Brain pericyte (primary cell): ENCODE data around the gene ALG3.

Experiments
- DNase-seq: peaks from one replicate; pipeline ENCODE4 v3.0.0-alpha.2; 2012; ENCODE audit warnings: low read depth, low spot score

The ALG3 gene

GRCh38 chr3:184259878-184260723, 11.3 kb upstream of the ALG3 start:
- DNase-seq = no peak

DNA sequence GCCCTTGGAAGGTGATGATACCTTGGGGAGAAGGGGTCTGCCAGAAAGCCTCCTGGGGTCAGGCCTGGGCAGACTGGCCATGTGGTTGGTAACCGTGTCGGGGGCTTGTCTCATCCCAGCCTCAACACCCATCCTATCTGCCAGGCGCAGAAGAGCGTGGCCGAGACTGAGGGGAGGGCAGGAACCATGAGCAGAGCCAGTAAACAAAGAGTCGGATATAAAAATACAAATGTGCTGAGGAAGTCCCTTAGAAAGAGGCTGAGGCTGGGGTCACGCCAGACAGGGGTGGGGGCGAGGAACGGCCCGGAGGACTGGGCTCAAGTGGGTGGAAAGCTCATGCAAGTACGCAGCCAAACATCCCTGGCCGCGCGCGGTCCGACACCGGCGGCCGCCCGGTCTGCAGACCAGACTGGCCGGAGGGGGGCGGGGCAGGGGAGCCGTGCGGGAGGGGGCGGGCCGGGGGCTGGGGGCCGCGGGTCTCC, 10.7 kb upstream of the ALG3 start:
- DNase-seq = no peak

- no peak for DNase-seq
Observed at GRCh38 chr3:184258926-184259325, 10.2 kb upstream of the ALG3 start.

- no peak for DNase-seq
Observed at GRCh38 chr3:184257083-184257915, 8.5 kb upstream of the ALG3 start.

DNA sequence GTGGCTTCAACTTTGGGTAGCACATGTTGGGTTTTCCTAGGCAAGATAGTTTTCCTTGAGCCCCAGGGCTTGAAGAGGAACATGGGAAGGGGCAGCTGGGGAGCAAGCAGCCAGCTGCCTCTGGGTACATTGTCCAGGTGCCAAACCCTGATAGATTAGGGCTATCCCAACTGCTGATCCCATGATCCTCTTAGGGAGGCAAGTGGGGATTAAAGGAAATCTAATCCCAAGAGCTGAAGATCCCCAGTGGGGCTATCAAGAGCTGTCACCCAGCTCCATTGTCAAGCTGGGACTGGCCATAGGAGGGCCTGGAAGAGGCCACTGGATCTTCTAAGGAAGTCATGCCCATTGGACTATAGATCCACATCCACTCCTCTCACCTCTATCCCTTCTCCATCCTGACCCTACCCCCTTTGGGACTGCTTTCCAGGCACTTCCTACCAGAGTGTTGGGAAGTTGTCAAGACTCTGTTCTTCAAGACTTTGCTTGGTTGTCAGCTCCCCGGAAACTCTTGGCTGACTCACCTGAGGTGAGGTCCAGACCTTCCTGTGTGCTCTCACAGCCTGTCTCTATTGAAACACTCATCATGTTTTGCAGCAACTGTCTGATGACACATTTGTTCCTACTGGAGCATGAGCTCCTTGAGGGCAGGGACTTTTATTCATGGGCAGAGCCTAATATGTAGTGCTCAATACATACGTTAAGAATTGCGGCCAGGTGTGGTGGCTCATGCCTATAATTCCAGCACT, 6.7 kb upstream of the ALG3 start:
- no peak for DNase-seq

DNA sequence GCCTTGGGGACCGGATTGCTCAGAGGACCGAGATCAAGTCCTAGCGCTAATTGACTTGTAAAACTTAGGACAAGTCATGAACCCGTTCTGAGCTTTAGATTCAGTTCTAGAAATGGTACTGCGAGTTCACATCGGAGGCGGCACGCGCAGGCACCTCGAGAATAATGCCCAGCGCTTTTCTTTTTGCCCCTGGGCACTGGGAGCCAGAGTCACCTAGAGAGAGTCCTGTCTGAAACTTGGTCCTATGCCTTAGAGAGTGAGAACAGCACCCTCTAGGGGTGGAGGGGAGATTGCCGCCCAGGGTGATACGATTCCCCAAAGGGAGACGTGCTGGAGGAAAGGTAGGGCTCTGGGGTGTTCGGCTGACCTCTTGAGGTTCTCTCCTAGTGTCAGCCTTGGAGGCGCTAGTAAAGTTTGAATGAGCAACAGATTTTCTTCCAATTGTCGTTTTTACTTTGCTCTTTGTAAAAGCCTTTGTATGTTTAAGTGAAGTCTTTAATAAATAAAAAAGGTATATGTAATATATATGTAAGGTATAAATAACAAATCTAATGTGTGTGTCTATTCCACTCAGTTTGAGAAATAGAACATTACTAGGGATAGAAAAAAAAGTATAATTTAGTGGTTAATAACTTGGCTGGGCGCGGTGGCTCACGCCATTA, 1.5 kb upstream of the ALG3 start:
- DNase-seq = peak; percentile 44

DNA sequence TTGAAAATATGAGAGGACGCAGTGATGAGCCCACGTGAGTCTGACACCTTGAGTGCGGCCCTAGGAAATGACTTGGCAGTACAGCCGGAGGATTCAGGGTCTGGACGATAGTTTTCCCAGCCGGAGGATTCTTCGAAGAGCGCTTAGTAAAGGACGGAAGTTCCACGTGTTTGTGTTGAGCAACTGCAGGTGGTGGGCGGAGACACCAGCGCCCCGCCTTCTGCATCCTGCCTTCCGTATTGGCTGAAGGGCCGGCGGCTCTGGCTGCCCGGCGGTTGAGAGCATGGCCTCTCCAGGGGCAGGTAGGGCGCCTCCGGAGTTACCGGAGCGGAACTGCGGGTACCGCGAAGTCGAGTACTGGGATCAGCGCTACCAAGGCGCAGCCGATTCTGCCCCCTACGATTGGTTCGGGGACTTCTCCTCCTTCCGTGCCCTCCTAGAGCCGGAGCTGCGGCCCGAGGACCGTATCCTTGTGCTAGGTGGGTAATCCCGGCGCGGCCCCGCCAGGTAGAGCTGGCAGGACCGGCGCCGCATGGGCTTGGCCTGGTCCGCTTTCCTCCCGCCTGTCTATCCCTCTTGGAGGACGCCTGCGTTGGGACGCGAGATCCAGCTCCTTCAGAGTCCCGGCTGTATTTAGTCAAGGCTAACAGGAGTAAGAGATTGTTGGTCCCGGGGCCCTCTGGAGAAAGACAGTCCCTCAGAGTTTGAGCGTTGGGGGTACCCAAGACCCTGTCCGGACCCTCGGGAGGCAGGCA, 827 bp upstream of the ALG3 start, which contains the start of gene EEF1AKMT4:
TSS of gene EEF1AKMT4 (plus strand) at position 261 of the 755 bp plus-strand sequence. CDS start at position 284, 23 bp downstream.
- DNase-seq = peak; percentile 89

- no peak for DNase-seq
Observed at GRCh38 chr3:184242297-184242685, 6.5 kb downstream of the ALG3 start.

GRCh38 chr3:184241447-184242296, 7.1 kb downstream of the ALG3 start:
- DNase-seq = no peak

GRCh38 chr3:184241141-184241446, 7.7 kb downstream of the ALG3 start:
- DNase-seq = no peak

DNA sequence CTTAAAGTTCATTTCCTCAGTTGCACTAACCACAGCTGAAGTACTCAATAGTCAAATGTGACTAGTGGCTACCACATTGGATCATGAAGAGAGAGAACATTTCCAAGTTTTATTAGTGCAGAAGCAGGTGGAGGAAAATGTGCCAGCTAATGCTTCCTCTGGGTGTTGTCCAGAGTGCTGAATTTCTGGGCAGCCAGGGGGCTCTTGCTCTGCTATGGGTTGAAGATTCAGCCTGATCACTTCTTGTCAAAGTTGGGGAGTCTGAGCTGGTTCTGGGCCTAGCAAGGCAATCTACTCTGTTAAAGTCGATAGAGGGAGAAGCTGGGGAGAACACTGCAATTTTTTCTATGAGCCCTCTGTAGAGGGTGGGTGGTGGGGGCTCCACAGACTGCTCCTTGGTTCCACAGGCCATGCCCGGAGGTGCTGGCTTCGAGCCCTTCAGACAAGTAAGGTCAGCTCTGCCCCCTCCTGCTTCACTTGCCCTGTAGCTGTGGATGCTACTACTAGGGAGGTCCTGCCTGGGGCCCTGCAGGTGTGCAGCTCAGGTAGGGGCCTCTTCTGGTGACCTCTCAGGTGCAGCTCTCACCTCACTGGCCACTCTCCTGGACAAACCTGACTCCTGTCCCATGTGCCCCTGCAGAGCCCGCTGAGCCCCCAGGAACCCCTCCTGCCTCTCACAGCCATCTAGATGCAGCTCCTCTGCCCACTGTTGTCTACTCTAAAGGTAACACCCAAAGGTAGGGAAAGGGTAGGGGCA, 8.2 kb downstream of the ALG3 start:
- DNase-seq = no peak

GRCh38 chr3:184239708-184240107, 9.1 kb downstream of the ALG3 start:
- DNase-seq = no peak

- no peak for DNase-seq
Observed at GRCh38 chr3:184239221-184239620, 9.5 kb downstream of the ALG3 start.

DNA sequence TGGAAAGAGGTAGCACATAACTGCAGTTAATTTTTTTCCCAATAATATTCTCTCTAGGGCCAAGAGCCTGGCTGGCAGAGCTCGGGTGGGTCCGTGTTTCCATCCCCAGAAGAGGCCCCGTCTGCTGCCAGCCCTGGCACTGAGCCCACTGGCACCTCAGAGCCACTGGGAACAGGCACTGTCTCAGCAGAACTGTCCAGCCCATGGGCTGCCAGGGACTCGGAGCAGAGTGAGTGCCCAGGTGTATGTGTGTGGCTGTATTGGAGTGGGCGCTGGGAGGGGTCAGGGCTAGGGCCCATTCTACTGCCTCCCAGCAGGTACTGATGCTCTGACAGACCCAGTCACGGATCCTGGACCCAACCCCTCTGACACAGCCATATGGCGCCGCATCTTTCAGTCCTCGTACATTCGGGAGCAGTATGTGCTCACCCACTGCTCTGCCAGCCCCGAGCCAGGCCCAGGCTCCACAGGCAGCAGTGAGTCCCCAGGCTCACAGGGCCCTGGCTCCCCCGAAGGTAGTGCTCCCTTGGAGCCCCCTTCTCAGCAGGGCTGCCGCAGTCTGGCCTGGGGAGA, 10.4 kb downstream of the ALG3 start:
- DNase-seq = no peak

- DNase-seq = no peak
Observed at GRCh38 chr3:184237807-184238206, 11.0 kb downstream of the ALG3 start.

DNA sequence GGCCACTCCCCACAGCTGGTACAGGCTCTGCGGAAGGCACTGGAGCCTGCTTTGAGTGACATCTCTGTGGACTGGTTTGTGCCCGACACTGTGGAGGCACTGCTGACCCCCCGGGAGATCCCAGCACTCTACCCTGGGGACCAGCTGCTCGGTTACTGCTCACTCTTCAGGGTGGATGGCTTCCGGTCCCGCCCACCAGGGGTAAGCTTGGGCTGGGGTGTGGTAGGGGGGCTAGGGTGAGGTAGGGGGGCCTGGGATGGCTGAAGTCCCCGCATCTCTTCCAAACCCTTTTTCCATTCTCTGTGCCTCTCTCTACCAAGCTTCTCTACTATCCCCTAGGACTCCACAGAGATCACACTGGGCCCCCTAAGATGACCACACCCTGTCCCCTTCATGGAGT, 11.6 kb downstream of the ALG3 start:
- no peak for DNase-seq

DNA sequence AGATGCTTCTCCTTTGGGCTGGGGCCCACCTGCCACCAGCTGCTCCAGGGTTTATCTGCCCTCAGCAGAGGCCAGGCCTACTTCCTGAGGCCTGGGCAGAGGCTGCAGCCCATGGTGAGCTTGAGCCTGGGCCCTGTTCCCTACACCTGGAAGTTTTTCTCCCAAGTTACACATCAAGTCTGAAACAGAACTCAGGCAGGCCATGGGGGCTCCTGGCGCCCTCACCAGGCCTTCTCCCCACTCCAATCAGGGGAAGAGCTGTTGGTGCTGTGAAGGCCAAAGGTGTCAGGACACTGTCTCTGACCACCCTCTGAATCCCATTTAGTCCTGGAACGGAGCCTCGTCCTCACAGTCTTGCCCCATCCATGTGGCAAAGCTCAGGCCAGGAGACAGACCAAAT, 12.1 kb downstream of the ALG3 start:
- DNase-seq = no peak

GRCh38 chr3:184236033-184236410, 12.7 kb downstream of the ALG3 start:
- DNase-seq = no peak
